Ovary (tissue), 9 donors: ENCODE results near the gene IL22RA2. TPM values are rescaled to one million over a fixed set of nuclear protein-coding genes. Genes with fewer than 3 reads are reported as not detected.

Source experiments
- DNase-seq, 5 donors: peaks; one replicate each; pipeline ENCODE4 v3.0.0-alpha.2; 2019 to 2020
- H3K27ac ChIP-seq, 2 donors: fragments of 200-600 bp; one replicate each; pipeline versions ENCODE4 v1.5.1 to v1.8.0; 2019 to 2022
- H3K27me3 ChIP-seq: fragments of 200-600 bp; one replicate; pipeline ENCODE4 v1.8.0; 2022
- H3K36me3 ChIP-seq: fragments of 200-600 bp; sonication (generic); one replicate; pipeline ENCODE4 v1.5.1; 2019
- H3K4me1 ChIP-seq: one replicate; pipeline ENCODE4 v1.8.1; 2013; ENCODE audit warnings: mild to moderate bottlenecking, moderate library complexity; ENCODE audit not compliant: insufficient read depth
- H3K4me3 ChIP-seq: fragments of 200-600 bp; sonication (generic); one replicate; pipeline ENCODE4 v1.5.1; 2017
- H3K9me3 ChIP-seq, 2 donors: fragments of 200-600 bp in 1 of 2; sonication (generic) in 1 of 2; one replicate each; pipeline versions ENCODE4 v1.5.1 to v1.8.1; 2013 to 2019; ENCODE audit warnings: mild to moderate bottlenecking in 1 of 2, moderate library complexity in 1 of 2
- EP300 ChIP-seq: sonication (generic); formaldehyde crosslinking; IDR thresholded peaks from one replicate; pipeline ENCODE4 v1.6.1; 2017; ENCODE audit warnings: antibody characterized with exemption
- POLR2A ChIP-seq: fragments of 450-650 bp; IDR thresholded peaks from one replicate; pipeline ENCODE4 v1.6.1; 2017; ENCODE audit warnings: antibody characterized with exemption, mild to moderate bottlenecking, moderate library complexity
- WGBS, 3 donors: extraction: QIAGEN DNeasy Blood & Tissue Kit in 1 of 3; methylation state at CpG; one replicate each; pipeline versions ENCODE4 v1.1.5 to v1.1.7; 2013 to 2017; 5-methylcytosine and 5-hydroxymethylcytosine counted together
- intact Hi-C, 4 donors: fragments of 100-400 bp; cut with DNase I; formaldehyde crosslinking; loops; one replicate each; pipeline versions ENCODE4 v1.11.0 to v1.15.1; 2022 to 2023
- polyA plus RNA-seq, 2 donors: library from polyadenylated mRNA; stranded (reverse); fragments of 200-250 nt in 1 of 2; fragments of 350-450 nt in 1 of 2; fragmentation: Illumina TruSeq in 1 of 2; extraction: RNeasy Lipid Tissue Mini Kit (QIAGEN cat#74804) in 1 of 2; gene quantifications; one replicate each; pipeline ENCODE4 v1.2.3, GENCODE V29; 2013 to 2014
- total RNA-seq, 7 donors: library from RNA; depleted of rRNA in 2 of 7; stranded (reverse); fragments of >200 nt in 2 of 7; fragmentation: NEBNext Ultra II Directional in 3 of 7; extraction: Animal tissue kit (Norgen Biotek cat#: 25700) in 3 of 7; gene quantifications; one replicate each; pipeline versions ENCODE4 v1.1.0 to v1.2.4, GENCODE V29; 2016 to 2023
- TF ChIP-seq, protein P1 (sequence below), 3 donors: fragments of 450-650 bp in 2 of 3; fragments of 200-600 bp in 1 of 3; IDR thresholded peaks; one replicate each; pipeline versions ENCODE4 v1.5.1 to v1.8.0; 2016 to 2022; ENCODE audit warnings: antibody characterized with exemption in 3 of 3, mild to moderate bottlenecking in 1 of 3
- donor health status: DM: no; HTN: no; CAD: no; lungs with moderate emphysema.
- donor health status: DM: no; HTN: no; CAD: no.
- donor health status: Bipolar disorder and iron deficiency.
- donor health status: DM: yes; HTN: yes; CAD: no.
- donor health status: DM: no; HTN: no; CAD: no.
- donor health status: DM: yes; HTN: yes; CAD: no.

IL22RA2 gene
- total and polyA plus RNA-seq, 9 donors, result not detected

DNA sequence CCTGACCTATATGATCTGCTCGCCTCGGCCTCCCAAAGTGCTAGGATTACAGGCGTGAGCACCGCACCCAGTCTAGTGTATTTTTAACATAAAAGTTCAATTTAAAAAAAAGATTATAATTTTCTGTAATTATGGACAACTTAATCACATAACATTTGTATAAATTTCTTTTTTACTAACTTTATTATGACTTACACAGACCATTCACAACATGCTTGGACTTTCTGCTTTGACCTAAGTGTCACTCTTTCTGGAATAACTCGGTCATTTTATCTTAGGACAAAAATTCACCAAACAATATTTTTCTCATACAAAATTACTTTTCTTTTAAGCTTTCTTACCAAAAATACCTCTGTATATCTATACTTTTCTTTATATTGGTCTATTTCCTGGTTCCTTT lies 15.4 kb upstream of the IL22RA2 start:
- no peak overlapping the region for H3K4me3 ChIP-seq
- no peak overlapping the region for H3K27ac ChIP-seq
- H3K9me3 ChIP-seq, result no peaks in the 10 kb centered on the region
- intact Hi-C loops, result no loop called here
- no peaks in the 10 kb centered on the region for H3K36me3 ChIP-seq
- TF ChIP-seq POLR2A, result no peak
- TF ChIP-seq EP300, result no peak
- TF ChIP-seq, protein P1, sequence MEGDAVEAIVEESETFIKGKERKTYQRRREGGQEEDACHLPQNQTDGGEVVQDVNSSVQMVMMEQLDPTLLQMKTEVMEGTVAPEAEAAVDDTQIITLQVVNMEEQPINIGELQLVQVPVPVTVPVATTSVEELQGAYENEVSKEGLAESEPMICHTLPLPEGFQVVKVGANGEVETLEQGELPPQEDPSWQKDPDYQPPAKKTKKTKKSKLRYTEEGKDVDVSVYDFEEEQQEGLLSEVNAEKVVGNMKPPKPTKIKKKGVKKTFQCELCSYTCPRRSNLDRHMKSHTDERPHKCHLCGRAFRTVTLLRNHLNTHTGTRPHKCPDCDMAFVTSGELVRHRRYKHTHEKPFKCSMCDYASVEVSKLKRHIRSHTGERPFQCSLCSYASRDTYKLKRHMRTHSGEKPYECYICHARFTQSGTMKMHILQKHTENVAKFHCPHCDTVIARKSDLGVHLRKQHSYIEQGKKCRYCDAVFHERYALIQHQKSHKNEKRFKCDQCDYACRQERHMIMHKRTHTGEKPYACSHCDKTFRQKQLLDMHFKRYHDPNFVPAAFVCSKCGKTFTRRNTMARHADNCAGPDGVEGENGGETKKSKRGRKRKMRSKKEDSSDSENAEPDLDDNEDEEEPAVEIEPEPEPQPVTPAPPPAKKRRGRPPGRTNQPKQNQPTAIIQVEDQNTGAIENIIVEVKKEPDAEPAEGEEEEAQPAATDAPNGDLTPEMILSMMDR (IDR thresholded peaks at IDR 0.05), result no peak
- H3K4me1 ChIP-seq, result peaks cover 5% of the 10 kb centered on the region
- no peak for DNase-seq
- H3K27me3 ChIP-seq, result no peaks in the 10 kb centered on the region
- WGBS, 3 donors, result 78 to 89% (median 79%) methylated on average over 5 of the region's 5 CpGs

DNA sequence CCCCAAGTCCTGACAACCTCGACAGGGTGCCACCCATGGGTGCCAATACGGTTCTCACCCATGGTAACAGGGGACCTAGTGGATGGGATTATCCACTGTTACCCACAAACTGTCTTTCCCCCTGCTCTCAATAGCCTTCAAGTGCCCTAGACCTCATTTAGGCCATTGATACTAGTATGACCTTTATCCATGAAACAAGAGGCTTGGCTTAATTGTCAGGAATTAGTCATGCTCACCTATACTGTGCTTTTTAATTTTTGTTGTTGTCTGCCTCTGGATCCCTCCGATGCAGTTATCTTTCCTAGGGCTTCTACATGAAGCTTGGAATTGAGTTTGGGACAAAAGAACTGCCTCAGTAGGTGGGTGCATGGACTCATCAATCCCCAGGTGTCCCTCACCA lies 11.8 kb upstream of the IL22RA2 start:
- DNase-seq, result no peak
- Histone ChIP-seq H3K4me1 (no peaks in the 10 kb centered on the region), H3K36me3 (no peaks in the 10 kb centered on the region), H3K27ac (no peak overlapping the region), H3K27me3 (no peaks in the 10 kb centered on the region), H3K4me3 (no peak overlapping the region), H3K9me3 (no peaks in the 10 kb centered on the region)
- intact Hi-C loops, result no loop called here
- 79 to 93% (median 85%) methylated on average over 3 of the region's 3 CpGs for WGBS, 3 donors
- TF ChIP-seq EP300, result no peak
- no peak for TF ChIP-seq POLR2A
- TF ChIP-seq, protein P1 (IDR thresholded peaks at IDR 0.05), result no peak

GRCh38 chr6:137182654-137183073 lies 9.2 kb upstream of the IL22RA2 start:
- Histone ChIP-seq H3K27me3 (no peaks in the 10 kb centered on the region), H3K9me3 (no peaks in the 10 kb centered on the region), H3K4me3 (no peak overlapping the region), H3K27ac (no peak overlapping the region), H3K4me1 (no peaks in the 10 kb centered on the region), H3K36me3 (no peaks in the 10 kb centered on the region)
- intact Hi-C loops, result no loop called here
- TF ChIP-seq, protein P1 (IDR thresholded peaks at IDR 0.05), result no peak
- TF ChIP-seq POLR2A, result no peak
- TF ChIP-seq EP300, result no peak
- DNase-seq, result no peak

GRCh38 chr6:137181891-137182653 lies 8.6 kb upstream of the IL22RA2 start:
- Histone ChIP-seq H3K4me3 (no peak overlapping the region), H3K9me3 (no peaks in the 10 kb centered on the region), H3K36me3 (no peaks in the 10 kb centered on the region), H3K27ac (no peak overlapping the region), H3K4me1 (no peaks in the 10 kb centered on the region), H3K27me3 (no peaks in the 10 kb centered on the region)
- DNase-seq, result no peak
- intact Hi-C loops, result no loop called here
- TF ChIP-seq, protein P1 (IDR thresholded peaks at IDR 0.05), result no peak
- TF ChIP-seq POLR2A (no peak), EP300 (no peak)
- WGBS, 3 donors, result 80 to 84% (median 82%) methylated on average over 3 of the region's 3 CpGs
